T-helper 2 cell treated with Interferon-gamma antibody and Interleukin-4, amounts not matched to agents 100 ng/mL and 5 ng/mL, for 36 hours (primary cell): ENCODE measurements around the gene LDB2. TPM values are rescaled to one million over a fixed set of nuclear protein-coding genes. Genes with fewer than 3 reads are reported as not detected.

ENCODE experiments used
- intact Hi-C: fragments of 100-400 bp; cut with micrococcal nuclease; formaldehyde crosslinking; loops from one replicate; pipeline ENCODE4 v1.15.1; 2023
- total RNA-seq: library from RNA; stranded (reverse); gene quantifications from 2 replicates; pipeline ENCODE4 v1.2.3, GENCODE V29; 2022

LDB2 gene
- total RNA-seq, 1 donor from 2014 or later, result not detected

DNA sequence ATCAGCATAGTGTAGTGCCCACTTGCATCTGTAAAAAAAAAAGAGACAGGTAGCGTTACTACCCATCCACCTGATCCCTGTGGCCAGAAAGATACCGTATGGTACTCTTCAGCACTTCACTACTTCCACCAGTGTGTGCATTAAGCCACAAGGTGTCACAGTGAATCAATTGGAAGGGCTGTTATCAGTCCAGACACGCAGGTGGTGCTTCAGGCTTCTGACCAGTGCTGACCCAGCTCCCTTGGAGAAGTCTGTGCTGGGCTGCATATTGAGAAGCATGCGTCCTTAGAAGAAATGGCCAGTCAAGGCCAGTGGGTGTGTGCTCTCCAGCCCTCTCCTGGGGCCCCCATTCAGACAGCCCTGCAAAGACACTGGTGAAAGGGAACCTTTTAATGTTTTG, 10.6 kb downstream of the LDB2 start:
- intact Hi-C loops, result no loop called here

DNA sequence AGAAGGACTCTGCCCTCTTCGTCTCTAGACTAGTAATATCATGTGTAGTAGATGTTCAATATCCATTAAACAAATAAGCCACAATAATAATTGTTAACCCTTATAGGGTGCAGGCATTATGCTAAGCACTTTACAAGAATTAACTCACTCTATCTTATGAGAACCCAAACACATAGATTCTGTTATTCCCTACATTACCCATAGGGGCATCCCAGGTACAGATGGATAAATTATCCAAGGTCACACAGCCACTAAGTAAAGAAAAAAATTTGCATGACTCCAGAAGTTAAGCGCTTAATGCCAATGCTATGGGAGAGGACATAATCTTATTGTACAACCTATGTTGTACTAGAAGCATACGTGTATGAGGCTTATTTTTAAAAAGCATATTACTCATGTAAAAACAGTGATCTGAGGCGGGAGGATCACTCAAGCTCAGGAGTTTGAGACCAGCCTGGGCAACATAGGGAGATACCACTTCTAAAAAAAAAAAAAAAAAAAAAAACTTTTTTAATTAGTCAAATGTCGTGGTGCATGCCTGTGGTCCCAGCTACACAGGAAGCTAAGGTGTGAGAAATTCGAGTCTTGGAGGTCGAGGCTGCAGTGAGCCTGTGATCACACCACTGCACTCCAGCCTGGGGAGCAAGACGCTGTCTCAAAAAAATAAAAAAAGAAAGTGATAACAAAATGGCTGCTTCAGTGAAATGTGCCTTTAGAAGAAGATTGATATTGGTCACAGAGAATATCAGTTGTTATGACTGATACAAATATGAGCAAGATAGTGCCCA, 13.6 kb downstream of the LDB2 start:
- intact Hi-C loops, result no loop called here

DNA sequence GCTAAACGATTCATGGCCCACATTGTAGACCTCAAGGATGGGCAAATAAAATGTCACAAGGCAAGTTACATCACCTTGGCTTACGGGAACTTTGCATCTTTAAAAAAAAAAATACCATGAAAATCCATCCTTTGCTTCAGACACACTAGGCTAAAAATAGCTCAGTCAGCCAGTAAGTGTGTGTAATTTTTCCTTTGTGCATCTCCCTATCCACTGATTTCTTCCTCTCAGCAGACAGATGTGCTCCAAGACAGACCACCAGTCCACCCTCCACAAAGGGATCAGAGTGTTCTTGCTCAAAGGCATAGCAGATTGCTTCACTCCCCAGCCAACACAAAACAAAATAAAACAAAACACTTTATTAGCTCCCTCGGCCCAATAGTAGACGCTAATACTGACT, 14.6 kb downstream of the LDB2 start:
- intact Hi-C loops, result no loop called here

DNA sequence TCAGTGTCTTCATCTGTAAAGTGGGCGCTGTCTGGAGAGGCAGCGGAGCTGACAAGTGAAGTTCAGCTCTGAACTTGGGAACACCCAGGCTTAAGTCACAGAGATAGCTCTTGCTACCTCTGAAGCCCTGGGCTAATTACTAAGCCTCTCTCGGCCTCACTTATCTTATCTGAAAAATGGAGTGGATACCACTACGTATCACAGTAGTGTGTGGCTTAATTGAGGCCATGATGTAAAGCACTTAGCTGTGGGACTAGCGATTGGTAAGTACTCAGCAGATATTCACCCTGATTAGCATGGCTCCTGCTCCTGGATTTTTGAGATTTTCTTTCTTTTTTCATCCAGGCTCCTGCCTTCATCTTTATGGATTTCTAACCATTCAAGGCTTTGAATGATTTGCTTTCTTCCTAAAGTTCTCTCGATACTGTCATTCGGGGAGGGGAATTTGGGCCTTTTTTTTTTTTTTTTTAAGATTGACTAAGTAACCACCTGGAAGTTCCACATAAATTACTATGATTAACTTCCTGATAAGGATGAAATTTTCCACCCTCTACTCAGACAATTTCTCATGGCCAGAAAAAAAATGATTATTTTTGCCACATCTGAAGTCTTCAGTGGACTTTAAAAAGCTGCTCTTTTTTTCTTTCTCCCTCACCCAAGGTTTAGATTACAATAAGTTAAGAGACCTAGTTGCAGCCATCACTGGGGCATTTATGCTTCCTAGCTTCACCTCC, 17.1 kb downstream of the LDB2 start:
- intact Hi-C loops, result no loop called here

DNA sequence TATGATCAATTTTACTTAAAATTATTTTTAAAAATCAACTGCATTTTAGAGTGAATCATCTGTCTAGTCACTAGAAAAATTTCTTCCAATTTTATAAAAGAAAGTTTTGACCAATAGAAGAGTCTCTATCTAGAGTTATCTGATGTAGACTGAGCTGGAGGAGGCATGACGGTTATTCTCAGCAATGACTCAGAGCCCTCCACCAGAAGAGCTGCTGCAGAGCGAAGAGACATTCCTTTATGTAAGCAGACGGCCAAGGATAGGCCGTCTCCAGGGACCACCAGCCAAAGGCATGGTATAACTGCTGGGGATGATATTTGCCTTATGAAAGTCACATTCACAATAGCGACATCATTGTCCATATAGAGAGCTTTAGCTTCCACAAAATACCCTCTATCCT, 23.0 kb downstream of the LDB2 start:
- intact Hi-C loops, result no loop called here

DNA sequence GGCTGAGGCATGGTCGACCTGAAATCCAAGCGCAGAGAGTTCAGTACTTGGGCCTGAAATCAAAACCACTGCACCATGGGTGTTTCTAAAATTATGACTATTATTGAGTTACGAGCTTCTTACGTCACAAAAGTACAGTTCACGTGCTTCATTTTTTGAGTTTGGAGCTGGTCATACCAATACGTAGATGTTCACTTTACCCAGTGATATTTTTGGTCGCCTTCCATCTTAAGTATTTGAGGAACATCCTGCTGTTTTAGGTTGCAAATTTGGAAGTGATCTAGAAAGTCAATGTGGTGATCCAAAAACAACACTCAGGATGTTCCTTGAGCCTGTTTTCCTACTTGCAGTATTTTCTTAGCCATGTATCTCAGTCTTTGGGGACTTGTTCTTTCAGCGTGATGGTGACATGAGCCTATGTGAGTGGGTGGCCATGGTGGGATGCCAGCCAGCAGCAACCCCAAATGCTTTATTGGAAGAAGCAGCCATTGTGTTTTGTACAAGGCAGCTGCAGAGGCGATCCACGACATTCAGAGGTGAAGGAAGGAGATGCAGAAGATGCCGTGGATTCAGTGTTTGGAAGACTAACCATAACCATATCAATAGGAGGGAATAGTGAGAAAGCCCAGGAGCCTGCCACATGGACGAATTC, 28.7 kb downstream of the LDB2 start:
- intact Hi-C loops, result no loop called here

DNA sequence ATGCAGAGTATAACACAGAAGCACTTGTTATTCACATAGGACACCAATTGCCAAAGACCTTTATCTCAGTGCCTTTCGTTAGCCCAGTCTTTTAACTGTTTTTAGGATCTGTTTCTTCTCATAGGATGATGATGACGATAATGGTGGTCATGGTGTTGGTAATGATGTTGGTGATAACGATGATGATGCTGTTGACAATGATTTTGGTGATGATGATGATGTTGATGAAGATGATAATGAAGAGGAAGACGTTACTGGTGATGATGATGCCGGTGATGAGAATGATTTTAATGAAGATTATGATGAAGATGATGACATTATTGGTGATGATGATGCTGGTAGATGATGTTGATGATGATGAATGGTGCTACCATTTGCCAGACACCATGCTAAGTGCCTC, 29.8 kb downstream of the LDB2 start:
- intact Hi-C loops, result no loop called here

DNA sequence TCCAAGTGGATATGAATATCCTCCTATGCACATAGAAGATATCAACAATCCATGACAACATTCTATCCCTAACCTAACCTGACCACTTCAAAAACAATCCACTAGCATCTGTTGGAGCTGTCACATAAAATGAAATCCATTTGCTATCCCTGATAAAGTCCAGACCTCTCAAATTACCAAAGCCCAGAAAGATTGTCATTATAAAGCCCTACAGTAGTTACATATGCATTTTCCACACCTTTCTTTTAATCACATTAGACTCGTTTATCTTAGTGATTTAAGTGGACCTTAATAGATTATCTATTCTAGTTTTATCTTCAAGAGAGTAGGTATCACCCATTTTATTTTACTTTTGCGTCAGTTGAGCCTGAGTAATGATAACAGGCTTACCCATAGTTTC, 30.6 kb downstream of the LDB2 start:
- intact Hi-C loops, result no loop called here

DNA sequence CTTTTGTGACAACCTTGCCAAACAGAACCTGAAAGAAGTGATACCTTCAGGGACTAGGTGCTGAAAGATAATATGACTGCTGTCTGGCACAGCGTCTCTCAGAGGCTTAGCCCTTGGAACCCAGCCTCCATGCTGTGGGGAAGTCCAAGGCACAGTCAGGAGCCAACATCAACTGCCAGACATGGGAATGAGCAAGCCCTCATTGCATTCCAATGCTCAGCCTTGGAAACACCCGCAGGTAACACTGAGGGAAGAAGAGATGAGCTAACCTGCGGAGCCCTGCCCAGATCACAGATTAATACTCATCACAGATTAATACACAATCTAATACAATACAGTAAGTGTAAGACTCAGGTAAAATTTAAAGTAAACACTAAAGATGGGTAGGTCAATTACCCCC, 31.5 kb downstream of the LDB2 start:
- intact Hi-C loops, result no loop called here

DNA sequence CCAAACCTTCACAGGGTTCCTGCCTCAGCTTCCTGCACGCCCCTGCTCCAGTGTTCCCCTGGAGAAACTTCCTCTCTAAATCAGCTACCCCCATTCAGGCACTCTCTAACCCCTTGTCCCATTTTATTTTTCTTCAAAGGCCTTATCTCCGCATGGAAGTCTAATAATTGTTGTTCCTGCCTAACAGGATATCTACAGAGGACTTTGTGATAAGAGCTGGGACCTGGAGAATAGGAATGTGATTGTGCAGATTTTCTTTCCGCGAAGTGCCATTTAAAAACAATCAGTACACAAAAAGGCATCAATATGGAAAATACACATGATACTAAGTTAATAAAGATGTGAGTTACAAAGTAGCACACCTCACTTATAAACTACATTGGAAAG, 32.6 kb downstream of the LDB2 start:
- intact Hi-C loops, result no loop called here

DNA sequence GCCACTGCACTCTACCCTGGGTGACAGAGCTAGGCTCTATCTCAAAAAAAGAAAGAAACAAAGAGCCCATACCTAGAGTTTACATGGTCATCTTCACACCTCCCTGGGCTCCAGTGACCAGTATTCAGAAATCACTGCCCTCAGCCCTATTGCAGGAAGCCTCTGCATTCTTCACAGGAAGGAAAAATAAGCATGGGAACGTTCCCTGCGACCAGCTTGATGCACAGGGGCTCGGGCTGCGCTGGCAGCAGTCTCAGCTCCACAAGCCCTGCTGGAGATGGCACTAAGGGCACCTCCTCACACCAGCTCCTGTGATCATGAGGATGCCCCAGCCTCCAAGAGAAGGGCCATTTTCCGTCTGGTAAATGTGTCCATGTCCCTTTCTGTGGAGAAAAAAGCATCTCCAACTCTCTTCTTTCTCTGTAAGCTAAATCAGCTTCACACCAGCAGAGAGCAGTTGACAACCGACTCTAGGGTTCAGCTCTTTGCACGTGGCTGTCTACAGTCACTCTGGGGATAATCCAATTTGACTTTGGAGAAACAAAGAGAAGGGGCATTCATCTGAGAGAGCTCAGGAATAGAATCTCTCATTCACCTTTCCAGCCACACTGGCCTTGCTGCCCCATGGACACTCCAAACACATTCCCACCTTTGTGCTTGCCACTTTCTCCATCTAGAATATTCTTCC, 33.1 kb downstream of the LDB2 start:
- intact Hi-C loops, result no loop called here

DNA sequence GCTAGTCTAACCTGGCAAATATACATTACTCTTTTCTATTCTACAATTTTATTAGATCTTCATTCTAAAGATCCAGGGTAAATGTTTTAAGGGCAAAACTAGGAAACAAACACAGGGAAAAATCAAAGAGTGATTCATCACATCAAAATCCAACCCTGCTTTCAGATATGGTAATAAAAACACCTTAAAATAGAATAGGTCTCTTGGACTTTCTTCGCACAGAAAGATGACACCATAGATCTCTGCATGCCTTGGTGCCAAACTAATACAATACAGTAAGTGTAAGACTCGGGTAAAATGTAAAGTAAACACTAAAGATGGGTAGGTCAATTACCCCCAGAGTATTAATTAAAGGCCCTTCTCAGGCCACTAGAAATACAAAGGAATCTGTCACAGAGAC, 34.2 kb downstream of the LDB2 start:
- intact Hi-C loops, result no loop called here

DNA sequence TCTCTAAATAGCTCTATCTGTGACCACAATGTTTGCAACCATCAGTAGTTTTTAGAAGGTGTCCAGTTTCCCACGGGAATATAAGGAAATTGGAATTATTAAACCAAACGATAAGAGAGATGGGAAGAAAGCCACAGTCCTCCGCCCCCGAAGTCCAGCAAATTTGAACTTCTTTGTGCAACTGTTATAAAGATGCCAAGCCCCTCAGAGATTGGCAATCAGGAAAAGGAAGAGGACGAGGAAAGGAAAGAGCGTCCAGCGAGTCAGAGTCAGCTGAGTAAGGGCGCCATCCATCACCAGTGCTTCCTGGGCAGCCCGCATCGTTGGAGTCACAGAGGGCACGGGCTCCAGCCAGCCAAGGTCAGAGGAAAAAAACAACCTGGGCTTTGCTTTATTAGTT, 35.7 kb downstream of the LDB2 start:
- intact Hi-C loops, result no loop called here

DNA sequence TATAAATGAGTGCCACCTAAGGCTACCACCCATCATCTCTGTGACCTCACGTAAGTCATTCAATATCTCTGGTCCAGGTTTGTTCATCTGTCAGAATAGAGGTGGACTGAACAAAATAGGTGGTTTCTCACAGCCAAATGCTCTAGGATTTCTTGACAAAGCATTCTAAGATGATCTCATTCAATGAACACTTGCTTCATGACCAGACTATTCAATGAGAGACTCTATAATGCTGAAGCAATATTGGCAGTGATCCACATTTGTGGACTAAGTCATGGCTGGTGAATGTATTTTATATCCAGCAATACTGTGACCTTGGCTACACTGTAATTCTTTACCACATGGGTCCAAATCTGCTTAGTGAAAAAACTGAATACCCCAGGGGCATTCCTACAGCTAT, 37.9 kb downstream of the LDB2 start:
- intact Hi-C loops, result no loop called here

DNA sequence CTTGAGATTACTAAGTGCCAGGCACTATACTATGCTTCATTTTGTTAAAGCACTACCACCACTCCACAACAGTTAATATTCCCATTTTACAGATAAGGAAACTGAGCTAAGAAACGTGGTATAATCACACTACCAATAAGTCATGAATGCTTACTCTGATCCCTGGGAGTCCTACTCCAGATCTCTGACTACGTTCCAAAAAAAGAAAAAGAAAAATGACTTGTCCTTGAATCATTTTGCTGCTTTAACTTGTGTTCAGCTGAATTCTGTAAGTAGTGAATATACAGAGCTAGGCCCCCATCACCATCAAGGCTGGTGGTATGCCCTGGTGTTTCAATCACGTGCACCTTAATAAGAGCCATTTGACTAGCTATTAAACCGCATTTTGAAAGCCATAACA, 39.4 kb downstream of the LDB2 start:
- intact Hi-C loops, result no loop called here

DNA sequence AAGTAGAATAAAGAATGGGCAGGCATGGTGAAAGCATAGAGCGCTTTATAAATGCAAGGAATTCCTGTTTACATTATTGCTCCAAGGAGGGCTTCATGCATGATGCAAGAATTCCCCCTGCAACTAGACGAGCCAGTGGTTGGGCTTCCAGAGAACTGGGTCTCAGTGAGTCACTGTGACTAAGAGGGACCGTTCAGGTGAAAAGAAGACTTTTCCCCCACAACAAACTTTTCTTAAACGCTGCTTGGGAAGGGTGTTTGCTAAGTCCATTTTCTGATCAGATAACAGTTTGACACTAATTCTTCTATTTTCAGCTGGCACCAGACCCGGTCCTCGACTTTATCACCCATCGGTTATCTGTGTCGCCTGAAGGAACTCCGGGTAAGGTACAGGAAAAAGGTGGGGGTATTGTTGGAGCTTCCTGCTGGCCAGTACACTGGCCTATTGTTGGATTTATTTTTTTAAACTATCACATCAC, 40.1 kb downstream of the LDB2 start:
- intact Hi-C loops, result no loop called here

DNA sequence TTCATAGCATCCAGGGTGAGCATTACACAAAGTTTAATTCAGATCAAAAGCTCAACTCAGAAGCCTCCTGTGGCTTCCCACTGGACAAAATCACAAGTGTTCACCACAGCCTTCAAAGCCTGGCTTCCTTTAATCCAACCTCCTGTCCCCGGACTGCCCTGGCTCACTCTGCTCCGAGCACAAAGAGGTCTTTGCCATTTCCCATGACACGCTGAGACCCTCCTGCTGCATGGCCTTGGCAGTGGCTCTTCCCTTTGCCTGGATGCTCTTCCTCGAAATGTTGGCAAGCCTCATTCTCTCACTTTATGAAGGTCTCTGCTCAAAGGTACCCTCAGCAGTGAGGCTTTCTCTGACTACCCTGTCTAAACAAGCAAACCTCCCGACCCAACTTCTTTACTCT, 41.0 kb downstream of the LDB2 start:
- intact Hi-C loops, result no loop called here

DNA sequence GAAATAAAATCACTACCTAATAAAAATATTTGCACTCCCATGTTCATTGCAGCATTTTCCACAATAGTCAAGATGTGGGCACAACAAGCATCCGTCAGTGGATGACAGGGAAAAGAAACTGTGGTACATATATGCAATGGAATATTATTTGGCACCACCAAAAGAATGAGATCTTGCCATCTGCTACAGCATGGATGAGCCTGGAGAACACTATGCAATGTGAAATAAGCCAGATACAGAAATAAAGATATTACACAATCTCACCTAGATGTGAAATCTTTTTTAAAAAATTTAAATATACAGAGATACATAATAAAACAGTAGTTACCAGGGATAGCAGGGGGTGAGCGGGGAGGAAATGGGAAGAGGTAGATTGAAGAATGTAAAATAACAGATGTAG, 44.8 kb downstream of the LDB2 start:
- intact Hi-C loops, result no loop called here

DNA sequence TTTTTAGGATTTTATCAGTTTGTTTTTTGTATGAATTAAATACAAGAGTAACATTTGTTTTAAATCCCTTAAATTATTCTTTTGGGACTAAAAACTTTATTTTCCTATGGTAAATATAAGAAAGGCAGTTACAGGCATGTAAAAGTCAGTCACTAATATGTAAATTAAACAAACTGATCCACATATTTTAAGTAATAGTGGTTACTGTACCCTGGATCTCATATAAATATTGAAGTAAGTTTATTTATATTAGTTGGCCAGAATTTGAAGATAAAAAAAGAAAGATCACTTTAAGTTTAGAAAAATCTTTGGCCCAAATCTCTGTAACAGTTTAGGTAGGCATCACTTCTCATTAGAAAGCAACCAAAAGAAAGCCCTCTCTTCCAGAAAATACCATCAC, 45.8 kb downstream of the LDB2 start:
- intact Hi-C loops, result no loop called here

DNA sequence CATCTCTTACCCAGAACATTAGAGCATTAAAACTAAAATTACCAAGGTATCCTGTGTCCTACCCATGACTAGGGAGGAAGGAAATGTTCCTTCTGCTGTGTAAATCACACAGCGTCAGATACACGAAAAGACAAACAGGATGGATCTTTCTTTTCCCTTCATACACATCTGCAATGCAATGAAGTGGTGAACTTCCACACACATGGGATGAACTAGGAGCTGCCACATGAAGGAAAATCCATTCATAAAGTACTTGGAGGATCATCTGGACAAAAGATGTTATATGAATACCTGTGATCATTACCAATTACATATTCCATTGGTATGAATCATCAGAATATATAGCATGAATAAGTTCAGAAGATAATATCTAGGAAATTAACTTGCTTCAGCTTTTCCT, 46.2 kb downstream of the LDB2 start:
- intact Hi-C loops, result no loop called here

DNA sequence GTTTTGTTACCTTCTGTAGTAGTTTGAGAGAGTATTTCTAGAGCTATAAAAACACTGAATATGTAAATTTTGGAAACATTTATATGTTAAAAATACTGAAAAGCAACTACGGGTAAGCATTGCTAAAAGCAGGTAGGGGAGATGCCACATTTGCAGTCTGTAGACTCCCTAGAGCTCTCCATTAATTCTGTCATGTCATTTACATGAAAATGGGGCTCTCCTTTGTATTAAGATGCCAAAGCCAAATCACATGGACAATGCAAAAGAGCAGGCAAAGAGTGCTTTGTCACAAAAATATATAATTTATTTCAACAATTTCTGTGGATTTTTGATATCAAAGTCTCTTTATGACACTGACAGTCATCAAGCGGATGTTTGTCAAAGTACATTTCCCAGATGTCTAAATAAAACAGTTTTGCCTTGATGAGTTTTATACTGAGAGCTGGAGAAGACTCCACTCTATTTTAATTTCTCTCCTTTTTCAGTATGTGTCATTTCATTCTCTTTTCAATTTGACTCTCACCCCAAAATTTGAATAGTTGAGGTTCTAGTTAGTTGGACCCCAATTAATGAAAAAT, 51.8 kb downstream of the LDB2 start:
- intact Hi-C loops, result no loop called here
